Transverse colon (tissue), 4 donors: ENCODE data around the gene AREG. TPM values are rescaled to one million over a fixed set of nuclear protein-coding genes. Genes with fewer than 3 reads are reported as not detected.

Experiments
- DNase-seq: peaks from one replicate; pipeline ENCODE4 v3.0.0-alpha.2; 2019
- H3K27ac ChIP-seq, 4 donors: fragments of 200-600 bp; sonication (generic); 2 replicates each; pipeline ENCODE4 v1.5.1; 2016 to 2018; ENCODE audit warnings: inconsistent platforms in 4 of 4
- H3K27me3 ChIP-seq: fragments of 200-600 bp; sonication (generic); 2 replicates; pipeline ENCODE4 v1.5.1; 2017; ENCODE audit warnings: inconsistent platforms
- H3K36me3 ChIP-seq, 4 donors: fragments of 200-600 bp; sonication (generic); 2 replicates each; pipeline ENCODE4 v1.5.1; 2017 to 2019; ENCODE audit warnings: inconsistent platforms in 4 of 4
- H3K4me1 ChIP-seq, 4 donors: fragments of 200-600 bp; sonication (generic); 2 replicates each; pipeline ENCODE4 v1.5.1; 2017 to 2020; ENCODE audit warnings: inconsistent platforms in 4 of 4
- H3K4me3 ChIP-seq, 4 donors: fragments of 200-600 bp; sonication (generic); 1 replicate in 1 of 4; 2 replicates in 3 of 4; pipeline versions ENCODE4 v1.5.1 to v1.6.1; 2017 to 2019; ENCODE audit warnings: inconsistent platforms in 4 of 4
- H3K9me3 ChIP-seq, 2 donors: fragments of 200-600 bp; sonication (generic); 2 replicates each; pipeline ENCODE4 v1.5.1; 2017 to 2019; ENCODE audit warnings: inconsistent platforms in 2 of 2
- EP300 ChIP-seq: sonication (generic); formaldehyde crosslinking; IDR thresholded peaks from one replicate; pipeline ENCODE4 v1.6.1; 2017; ENCODE audit warnings: antibody characterized with exemption, low read depth
- POLR2A ChIP-seq: fragments of 450-650 bp; IDR thresholded peaks from one replicate; pipeline ENCODE4 v1.6.1; 2016; ENCODE audit warnings: antibody characterized with exemption, mild to moderate bottlenecking, moderate library complexity
- POLR2AphosphoS5 ChIP-seq, 3 donors: sonication (generic); formaldehyde crosslinking; IDR thresholded peaks; one replicate each; pipeline ENCODE4 v1.6.1; 2016; ENCODE audit warnings: antibody characterized with exemption in 3 of 3
- WGBS, 2 donors: methylation state at CpG; one replicate each; pipeline ENCODE4 v1.1.5; 2018; ENCODE audit warnings: low coverage in 1 of 2; 5-methylcytosine and 5-hydroxymethylcytosine counted together
- in situ Hi-C, 4 donors: fragments of 200-750 bp; cut with MboI; loops; one replicate each; pipeline versions ENCODE4 v1.15.0 to v1.15.1; 2017; ENCODE audit warnings: low sequenced_read_pairs in 3 of 4, low pct_ligation_motif_present in 1 of 4, low pct_unique_long_range_greater_than_20kb in 1 of 4
- intact Hi-C: fragments of 100-400 bp; cut with DNase I; formaldehyde crosslinking; loops from one replicate; pipeline ENCODE4 v1.15.1; 2023; ENCODE audit warnings: low total_unique reads
- total RNA-seq, 4 donors: library from RNA; depleted of rRNA; stranded (reverse); fragments of >200 nt; gene quantifications; one replicate each; pipeline ENCODE4 v1.1.0, GENCODE V29; 2016
- TF ChIP-seq, protein P1 (sequence below), 5 experiments: fragments of 200-600 bp in 3 of 5; fragments of 450-650 bp in 2 of 5; sonication (generic) in 3 of 5; IDR thresholded peaks; 1 replicate in 2 of 5; 2 replicates in 3 of 5; pipeline ENCODE4 v1.5.1; 2016 to 2017; ENCODE audit warnings: antibody characterized with exemption in 5 of 5, inconsistent platforms in 3 of 5, mild to moderate bottlenecking in 2 of 5, moderate library complexity in 1 of 5

Gene AREG
- total RNA-seq, 4 donors from 2014 or later: 16.4 to 44.2 (median 27.1) TPM

DNA sequence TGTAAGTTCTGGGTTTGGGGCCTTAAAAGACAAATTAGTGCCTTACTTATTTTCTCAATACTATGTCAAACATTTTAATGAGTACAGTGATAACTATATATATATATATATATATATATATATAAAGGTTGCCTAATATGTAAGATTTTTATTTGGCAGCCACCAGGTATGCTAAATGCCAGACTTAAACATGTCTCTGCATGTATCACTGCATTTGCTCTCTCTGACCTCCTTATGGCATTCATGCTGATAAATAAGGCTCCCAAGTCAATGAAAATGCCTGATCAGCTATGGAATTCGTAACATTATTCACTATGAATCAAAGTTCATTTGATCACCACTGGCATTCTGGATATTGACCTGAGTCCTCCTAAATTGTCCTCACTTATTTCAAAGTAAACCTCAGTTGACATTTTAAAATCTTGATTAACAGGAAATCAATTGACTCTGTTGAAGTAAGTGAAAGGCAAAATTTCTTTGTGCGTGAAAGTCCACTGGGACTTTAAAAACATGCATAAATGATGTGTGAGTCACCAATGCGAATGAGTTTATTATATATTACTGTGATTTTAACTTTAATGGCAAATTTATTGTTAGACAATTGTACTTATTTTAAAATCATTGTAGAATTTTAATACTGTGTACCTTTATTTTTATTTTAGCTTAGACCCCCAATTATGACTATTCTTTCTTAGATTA, 29.2 kb upstream of the AREG start:
- Histone ChIP-seq H3K4me1 (peaks cover 0 to 3% (median 0%) of the 10 kb centered on the region in 4 donors), H3K36me3 (no peaks in the 10 kb centered on the region), H3K4me3 (no peak overlapping the region), H3K27ac (no peak overlapping the region), H3K27me3 (no peaks in the 10 kb centered on the region), H3K9me3 (no peaks in the 10 kb centered on the region)
- intact Hi-C loops (no loop called here), in situ Hi-C loops (no loop called here)
- 83 to 85% methylated on average over 3 of the region's 3 CpGs for WGBS, 2 donors
- DNase-seq: no peak
- TF ChIP-seq POLR2A (no peak), EP300 (no peak)

DNA sequence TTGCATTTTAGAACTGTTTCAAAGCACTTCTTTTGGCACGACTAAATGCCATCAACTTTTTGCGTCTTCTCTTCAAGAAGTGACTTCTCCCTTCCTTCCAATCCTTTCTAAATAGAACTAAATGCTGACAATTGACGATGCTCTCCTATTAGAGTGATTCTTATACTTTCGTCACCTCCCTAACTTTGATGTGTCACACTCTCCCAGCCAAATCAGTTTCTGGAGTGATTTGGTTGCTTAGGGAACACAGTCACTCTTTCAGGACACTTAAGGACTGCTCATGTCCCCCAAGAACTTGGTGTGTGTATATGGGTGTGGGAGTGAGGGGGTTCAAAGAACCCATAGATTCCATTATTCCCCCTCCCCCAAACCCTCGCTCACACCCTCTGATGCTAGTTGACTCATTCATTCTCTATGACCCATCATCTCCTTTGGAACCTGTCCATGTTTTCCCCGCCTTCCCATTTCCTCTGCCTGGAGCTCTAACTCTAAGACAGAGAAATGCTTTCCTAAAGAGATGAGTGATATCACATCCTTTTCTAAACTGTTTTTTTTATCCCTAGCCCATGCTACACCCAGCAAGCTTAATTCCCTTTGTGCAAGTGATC, 26.8 kb upstream of the AREG start:
- no peak overlapping the region for H3K4me3 ChIP-seq
- no peaks in the 10 kb centered on the region for H3K27me3 ChIP-seq
- DNase-seq: no peak
- no peaks in the 10 kb centered on the region for H3K36me3 ChIP-seq
- TF ChIP-seq EP300: no peak
- no peak for TF ChIP-seq POLR2AphosphoS5 (IDR thresholded peaks at IDR 0.05)
- TF ChIP-seq, protein P1, sequence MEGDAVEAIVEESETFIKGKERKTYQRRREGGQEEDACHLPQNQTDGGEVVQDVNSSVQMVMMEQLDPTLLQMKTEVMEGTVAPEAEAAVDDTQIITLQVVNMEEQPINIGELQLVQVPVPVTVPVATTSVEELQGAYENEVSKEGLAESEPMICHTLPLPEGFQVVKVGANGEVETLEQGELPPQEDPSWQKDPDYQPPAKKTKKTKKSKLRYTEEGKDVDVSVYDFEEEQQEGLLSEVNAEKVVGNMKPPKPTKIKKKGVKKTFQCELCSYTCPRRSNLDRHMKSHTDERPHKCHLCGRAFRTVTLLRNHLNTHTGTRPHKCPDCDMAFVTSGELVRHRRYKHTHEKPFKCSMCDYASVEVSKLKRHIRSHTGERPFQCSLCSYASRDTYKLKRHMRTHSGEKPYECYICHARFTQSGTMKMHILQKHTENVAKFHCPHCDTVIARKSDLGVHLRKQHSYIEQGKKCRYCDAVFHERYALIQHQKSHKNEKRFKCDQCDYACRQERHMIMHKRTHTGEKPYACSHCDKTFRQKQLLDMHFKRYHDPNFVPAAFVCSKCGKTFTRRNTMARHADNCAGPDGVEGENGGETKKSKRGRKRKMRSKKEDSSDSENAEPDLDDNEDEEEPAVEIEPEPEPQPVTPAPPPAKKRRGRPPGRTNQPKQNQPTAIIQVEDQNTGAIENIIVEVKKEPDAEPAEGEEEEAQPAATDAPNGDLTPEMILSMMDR (IDR thresholded peaks at IDR 0.05): no peak
- TF ChIP-seq POLR2A: no peak
- peaks cover 0 to 8% (median 0%) of the 10 kb centered on the region in 4 donors for H3K4me1 ChIP-seq
- H3K9me3 ChIP-seq: no peaks in the 10 kb centered on the region
- in situ Hi-C loops: no loop called here
- intact Hi-C loops: no loop called here
- 71 to 75% methylated on average over 5 to 6 of the region's 6 CpGs for WGBS, 2 donors
- H3K27ac ChIP-seq: no peak overlapping the region

DNA sequence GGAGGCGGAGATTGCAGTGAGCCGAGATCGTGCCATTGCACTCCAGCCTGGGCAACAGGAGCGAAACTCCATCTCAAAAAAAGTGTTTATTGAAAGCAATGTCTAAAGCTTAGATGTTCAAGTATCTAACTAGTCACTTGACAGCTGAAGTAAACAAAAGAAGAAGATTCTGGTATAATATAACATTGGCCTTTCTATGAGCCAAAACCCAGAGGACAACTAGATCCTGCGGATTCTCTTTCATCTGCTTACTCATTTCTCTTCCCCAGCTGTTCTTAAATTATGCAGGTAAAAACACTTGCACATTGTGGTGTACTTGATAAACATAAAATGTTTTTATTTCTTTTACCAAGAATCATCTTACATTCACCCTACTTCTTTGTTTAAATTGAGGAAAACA, 24.1 kb upstream of the AREG start:
- WGBS, 2 donors: 57 to 74% methylated on average over 4 to 5 of the region's 5 CpGs
- Histone ChIP-seq H3K36me3 (no peaks in the 10 kb centered on the region), H3K9me3 (no peaks in the 10 kb centered on the region)

DNA sequence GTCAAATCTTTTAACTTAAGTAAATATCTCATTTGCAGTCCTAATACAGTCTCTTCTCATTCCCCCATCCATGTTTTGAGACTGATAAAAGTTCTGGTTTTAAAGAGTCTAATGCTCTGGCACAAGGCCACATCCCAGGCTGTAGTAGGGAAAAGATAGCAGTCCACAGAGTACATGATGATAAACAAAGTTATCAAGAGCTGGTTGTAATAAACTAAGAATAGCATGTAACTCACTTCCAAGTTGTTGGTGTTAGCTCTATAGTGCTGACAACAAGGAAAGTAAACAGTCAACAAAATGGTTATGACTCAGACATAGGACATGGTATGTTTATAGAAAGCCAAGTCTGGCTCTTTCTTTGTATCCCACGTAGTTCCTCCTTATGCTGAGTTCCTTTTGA, 21.8 kb upstream of the AREG start:
- Histone ChIP-seq H3K4me1 (peaks cover 0 to 15% (median 0%) of the 10 kb centered on the region in 4 donors), H3K27me3 (no peaks in the 10 kb centered on the region), H3K9me3 (no peaks in the 10 kb centered on the region), H3K4me3 (no peak overlapping the region), H3K27ac (no peak overlapping the region), H3K36me3 (no peaks in the 10 kb centered on the region)
- intact Hi-C loops (no loop called here), in situ Hi-C loops (no loop called here)
- no peak for DNase-seq
- 12 to 17% methylated on average over 1 of the region's 1 CpG for WGBS, 2 donors
- no peak for TF ChIP-seq POLR2A
- TF ChIP-seq EP300: no peak
- TF ChIP-seq, protein P1 (IDR thresholded peaks at IDR 0.05): no peak
- TF ChIP-seq POLR2AphosphoS5 (IDR thresholded peaks at IDR 0.05): no peak

More for the DNA sequence above, 24.1 kb upstream of the AREG start:
- TF ChIP-seq, protein P1 (IDR thresholded peaks at IDR 0.05): no peak
- TF ChIP-seq EP300: no peak
- TF ChIP-seq POLR2AphosphoS5 (IDR thresholded peaks at IDR 0.05): no peak
- TF ChIP-seq POLR2A: no peak
- Histone ChIP-seq H3K4me1 (peaks cover 0 to 15% (median 0%) of the 10 kb centered on the region in 4 donors), H3K27ac (no peak overlapping the region), H3K27me3 (no peaks in the 10 kb centered on the region), H3K4me3 (no peak overlapping the region)
- in situ Hi-C loops (no loop called here), intact Hi-C loops (loop anchor here (1.0 kb wide), 1 partner anchor 17 kb away; no protein-coding TSS in a partner anchor)
- DNase-seq: no peak
